ENCODE measurements around the gene TRPT1.
A peak's percentile ranks its signal among the peaks of the same experiment; 100 is the strongest.

The TRPT1 gene

DNA sequence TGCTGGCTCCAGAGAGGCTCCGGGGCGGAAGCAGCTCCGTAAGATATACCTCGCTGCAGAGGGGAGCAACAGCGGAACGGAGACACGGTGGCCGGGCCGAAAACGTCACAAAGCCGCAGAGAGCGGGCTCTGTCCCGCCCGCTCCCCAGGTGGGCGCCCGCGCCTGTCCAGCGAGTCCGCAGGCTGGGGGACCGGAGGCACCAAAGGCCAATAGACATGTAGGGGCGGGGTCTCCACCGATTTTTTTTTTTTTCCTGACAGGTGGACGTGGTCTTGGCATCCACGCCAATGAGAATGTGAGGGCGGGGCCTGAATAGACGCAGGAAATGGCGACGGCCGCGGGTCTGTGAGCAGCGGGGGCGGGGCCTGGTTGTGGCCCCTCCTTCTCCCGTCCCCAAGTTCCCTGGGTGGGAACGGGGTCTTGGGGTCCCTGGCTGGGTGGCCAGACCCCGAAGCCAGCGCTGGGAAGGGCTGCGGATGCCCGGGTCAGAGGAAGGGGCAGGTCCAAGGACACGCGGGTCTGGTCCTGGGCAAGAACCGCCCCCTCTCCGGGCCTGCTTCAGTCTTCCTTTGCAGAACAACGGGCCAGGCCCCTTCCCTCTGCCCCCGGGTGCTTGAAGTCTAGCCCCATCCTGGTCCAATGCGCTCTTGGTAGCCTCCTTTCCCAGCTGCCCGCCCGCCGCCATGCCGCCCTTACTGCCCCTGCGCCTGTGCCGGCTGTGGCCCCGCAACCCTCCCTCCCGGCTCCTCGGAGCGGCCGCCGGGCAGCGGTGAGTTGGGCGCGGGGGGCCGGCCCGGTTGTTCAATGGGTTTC, 4.4 kb upstream of the TRPT1 start, which contains the start of gene DNAJC4:
DNAJC4 (plus strand) TSS at position 378 of the 814 bp plus-strand sequence; CDS start at position 685, 307 bp downstream.
- DNase-seq (ENCODE audit: low read depth): peak; percentile 30

- no peak for DNase-seq (ENCODE audit: low read depth)
Observed at GRCh38 chr11:64229744-64230170, 3.8 kb upstream of the TRPT1 start.

- no peak for DNase-seq (ENCODE audit: low read depth)
Observed at GRCh38 chr11:64229090-64229743, 3.2 kb upstream of the TRPT1 start.

- no peak for DNase-seq (ENCODE audit: low read depth)
Observed at GRCh38 chr11:64227405-64227956, 1.5 kb upstream of the TRPT1 start.

DNA sequence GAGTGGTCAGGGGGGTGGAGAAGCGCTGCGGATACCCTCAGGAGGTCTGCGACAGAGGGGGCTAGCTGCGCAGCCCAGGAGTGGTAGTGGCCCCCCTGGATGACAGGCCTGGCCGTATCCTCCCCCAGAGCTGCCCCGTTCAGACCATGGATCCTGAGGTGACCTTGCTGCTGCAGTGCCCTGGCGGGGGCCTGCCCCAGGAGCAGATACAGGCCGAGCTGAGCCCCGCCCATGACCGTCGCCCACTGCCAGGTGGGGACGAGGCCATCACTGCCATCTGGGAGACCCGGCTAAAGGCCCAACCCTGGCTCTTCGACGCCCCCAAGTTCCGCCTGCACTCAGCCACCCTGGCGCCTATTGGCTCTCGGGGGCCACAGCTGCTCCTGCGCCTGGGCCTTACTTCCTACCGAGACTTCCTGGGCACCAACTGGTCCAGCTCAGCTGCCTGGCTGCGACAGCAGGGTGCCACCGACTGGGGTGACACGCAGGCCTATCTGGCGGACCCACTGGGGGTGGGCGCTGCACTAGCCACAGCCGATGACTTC, 593 bp upstream of the TRPT1 start:
- DNase-seq (ENCODE audit: low read depth): no peak

- no peak for DNase-seq (ENCODE audit: low read depth)
Observed at GRCh38 chr11:64224891-64225607, 937 bp downstream of the TRPT1 start.

- DNase-seq (ENCODE audit: low read depth): no peak
Observed at GRCh38 chr11:64224151-64224890, 1.7 kb downstream of the TRPT1 start.

DNA sequence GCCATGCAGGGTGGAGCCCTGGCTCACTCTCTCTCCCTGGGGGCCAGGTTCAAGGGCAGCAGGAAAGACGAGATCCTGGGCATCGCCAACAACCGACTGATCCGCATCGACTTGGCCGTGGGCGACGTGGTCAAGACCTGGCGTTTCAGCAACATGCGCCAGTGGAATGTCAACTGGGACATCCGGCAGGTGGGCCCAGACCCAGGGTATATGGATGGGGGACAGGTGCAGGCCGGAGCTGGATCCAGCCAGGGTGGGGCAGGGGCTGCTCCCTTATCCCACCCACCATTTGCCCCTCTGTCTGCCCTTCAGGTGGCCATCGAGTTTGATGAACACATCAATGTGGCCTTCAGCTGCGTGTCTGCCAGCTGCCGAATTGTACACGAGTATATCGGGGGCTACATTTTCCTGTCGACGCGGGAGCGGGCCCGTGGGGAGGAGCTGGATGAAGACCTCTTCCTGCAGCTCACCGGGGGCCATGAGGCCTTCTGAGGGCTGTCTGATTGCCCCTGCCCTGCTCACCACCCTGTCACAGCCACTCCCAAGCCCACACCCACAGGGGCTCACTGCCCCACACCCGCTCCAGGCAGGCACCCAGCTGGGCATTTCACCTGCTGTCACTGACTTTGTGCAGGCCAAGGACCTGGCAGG, 2.9 kb downstream of the TRPT1 start:
- no peak for DNase-seq (ENCODE audit: low read depth)

GRCh38 chr11:64222651-64223000, 3.4 kb downstream of the TRPT1 start:
- DNase-seq (ENCODE audit: low read depth): no peak

- no peak for DNase-seq (ENCODE audit: low read depth)
Observed at GRCh38 chr11:64220798-64221197, 5.2 kb downstream of the TRPT1 start.

DNA sequence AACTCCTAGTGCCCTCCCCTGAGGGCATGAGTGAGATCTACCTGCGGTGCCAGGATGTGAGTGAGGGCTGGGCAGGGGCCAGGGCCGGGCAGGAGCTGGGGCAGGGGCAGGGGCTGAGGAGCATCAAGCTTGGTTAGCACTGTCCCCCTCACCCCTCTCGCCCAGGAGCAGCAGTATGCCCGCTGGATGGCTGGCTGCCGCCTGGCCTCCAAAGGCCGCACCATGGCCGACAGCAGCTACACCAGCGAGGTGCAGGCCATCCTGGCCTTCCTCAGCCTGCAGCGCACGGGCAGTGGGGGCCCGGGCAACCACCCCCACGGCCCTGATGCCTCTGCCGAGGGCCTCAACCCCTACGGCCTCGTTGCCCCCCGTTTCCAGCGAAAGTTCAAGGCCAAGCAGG, 5.7 kb downstream of the TRPT1 start:
- DNase-seq (ENCODE audit: low read depth): no peak

- DNase-seq (ENCODE audit: low read depth): no peak
Observed at GRCh38 chr11:64219755-64220154, 6.2 kb downstream of the TRPT1 start.

GRCh38 chr11:64219354-64219684, 6.7 kb downstream of the TRPT1 start:
- no peak for DNase-seq (ENCODE audit: low read depth)

- no peak for DNase-seq (ENCODE audit: low read depth)
Observed at GRCh38 chr11:64218628-64219353, 7.2 kb downstream of the TRPT1 start.

- no peak for DNase-seq (ENCODE audit: low read depth)
Observed at GRCh38 chr11:64216879-64217278, 9.1 kb downstream of the TRPT1 start.

GRCh38 chr11:64211181-64211872, 14.7 kb downstream of the TRPT1 start:
- DNase-seq (ENCODE audit: low read depth): no peak

GRCh38 chr11:64210301-64211020, 15.5 kb downstream of the TRPT1 start:
- DNase-seq (ENCODE audit: low read depth): no peak

DNA sequence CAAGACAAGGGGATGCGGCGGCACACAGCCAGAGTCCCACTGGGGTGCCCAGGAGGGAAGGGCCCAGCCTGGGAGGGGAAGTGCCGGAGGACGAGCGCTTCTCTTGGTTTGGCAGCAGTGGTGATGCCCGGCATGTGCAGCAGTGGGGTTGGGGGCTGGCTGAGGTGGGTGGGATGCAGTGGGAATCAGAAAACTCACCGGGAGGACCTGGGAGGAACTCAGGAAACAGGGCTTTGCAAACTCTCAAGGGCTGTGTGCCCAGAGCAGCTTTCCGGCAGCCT, 16.5 kb downstream of the TRPT1 start:
- no peak for DNase-seq (ENCODE audit: low read depth)

DNA sequence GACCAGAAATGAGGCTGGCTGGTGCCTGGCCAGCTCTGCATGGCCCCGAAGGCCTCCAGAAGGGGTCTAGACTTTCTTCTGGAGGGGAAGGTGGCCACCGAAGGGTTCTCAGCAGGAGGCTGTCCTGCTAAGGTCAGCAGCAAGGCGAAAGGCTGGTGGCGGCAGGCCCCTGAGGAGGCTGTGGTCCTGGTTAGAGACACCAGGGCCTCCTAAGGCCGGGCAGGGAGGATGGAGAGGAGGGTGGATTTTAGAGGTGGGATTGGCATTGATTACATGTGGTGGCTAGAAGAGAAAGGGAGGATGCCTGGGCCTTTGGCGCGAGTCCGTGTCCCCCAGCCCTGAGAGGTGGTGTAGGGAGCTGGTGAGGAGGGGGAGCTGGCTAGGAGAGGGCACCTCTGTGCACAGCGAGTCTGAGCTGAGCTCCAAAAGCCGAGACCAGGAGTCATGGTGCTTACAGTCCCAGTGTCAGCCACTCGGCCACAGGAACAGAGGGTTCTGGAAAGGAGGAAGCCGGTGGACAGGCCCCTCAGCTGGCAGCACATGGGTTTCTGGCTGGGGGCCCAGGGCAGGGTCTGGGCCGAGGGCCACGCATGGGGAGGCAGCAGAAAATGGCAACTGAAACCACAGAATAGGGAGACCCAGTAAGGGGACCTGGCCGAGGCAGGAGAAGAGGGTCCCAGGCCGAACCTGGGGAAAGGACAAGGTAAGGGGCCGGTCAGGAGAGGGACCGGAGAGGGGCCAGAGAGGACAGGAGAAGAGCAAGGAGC, 17.0 kb downstream of the TRPT1 start:
- DNase-seq (ENCODE audit: low read depth): no peak
